MG63 (cell line): ENCODE results near the gene SNED1. TPM values are rescaled to one million over a fixed set of nuclear protein-coding genes. Genes with fewer than 3 reads are reported as not detected.

Experiments used
- DNase-seq: peaks from one replicate; pipeline ENCODE4 v3.0.0-alpha.2; 2020
- H3K27me3 ChIP-seq: fragments of 250-450 bp; sonication (Bioruptor Pico); 2 replicates; pipeline ENCODE4 v1.5.1; 2020; ENCODE audit warnings: mild to moderate bottlenecking, moderate library complexity
- H3K36me3 ChIP-seq: fragments of 250-450 bp; sonication (Bioruptor Pico); 2 replicates; pipeline ENCODE4 v1.5.1; 2020; ENCODE audit warnings: mild to moderate bottlenecking, moderate library complexity
- H3K4me3 ChIP-seq: fragments of 250-450 bp; sonication (Bioruptor Pico); 2 replicates; pipeline ENCODE4 v1.5.1; 2020; ENCODE audit warnings: mild to moderate bottlenecking, moderate library complexity
- H3K9me3 ChIP-seq: fragments of 250-450 bp; sonication (Bioruptor Pico); 2 replicates; pipeline ENCODE4 v1.5.1; 2020; ENCODE audit warnings: mild to moderate bottlenecking, moderate library complexity
- total RNA-seq: library from RNA; depleted of rRNA; stranded (reverse); fragments of >200 nt; shearing (Covaris generic); gene quantifications from 2 replicates; pipeline ENCODE4 v1.2.3, GENCODE V29; 2014; ENCODE audit warnings: low replicate concordance; rRNA removed

The SNED1 gene
- total RNA-seq, 1 experiment from 2014 or later, result 5.1 TPM

GRCh38 chr2:241134711-241135110 is 136.3 kb downstream of the SNED1 start:
- no peak for DNase-seq
- peaks cover 2% of the 10 kb centered on the region; the same call in 1 of the 2 replicates for H3K36me3 ChIP-seq
- no peaks in the 10 kb centered on the region for H3K27me3 ChIP-seq

GRCh38 chr2:241135737-241136136 is 137.3 kb downstream of the SNED1 start:
- Histone ChIP-seq H3K36me3 (peaks cover 2% of the 10 kb centered on the region; the same call in 1 of the 2 replicates), H3K27me3 (no peaks in the 10 kb centered on the region), H3K4me3 (no peak overlapping the region), H3K9me3 (no peaks in the 10 kb centered on the region)
- DNase-seq, result no peak

More at GRCh38 chr2:241134711-241135110, 136.3 kb downstream of the SNED1 start:
- Histone ChIP-seq H3K9me3 (no peaks in the 10 kb centered on the region), H3K4me3 (no peak overlapping the region)

GRCh38 chr2:241136191-241136590 is 137.8 kb downstream of the SNED1 start:
- Histone ChIP-seq H3K9me3 (no peaks in the 10 kb centered on the region), H3K4me3 (no peak overlapping the region), H3K27me3 (no peaks in the 10 kb centered on the region), H3K36me3 (peaks cover 2% of the 10 kb centered on the region; the same call in 1 of the 2 replicates)
- no peak for DNase-seq

- DNase-seq, result no peak
- H3K9me3 ChIP-seq, result no peaks in the 10 kb centered on the region
- no peak overlapping the region for H3K4me3 ChIP-seq
- H3K36me3 ChIP-seq, result peaks cover 2% of the 10 kb centered on the region; the same call in 1 of the 2 replicates
- H3K27me3 ChIP-seq, result no peaks in the 10 kb centered on the region
Measured at GRCh38 chr2:241136661-241137260, 138.3 kb downstream of the SNED1 start.

- no peak for DNase-seq
- Histone ChIP-seq H3K9me3 (no peaks in the 10 kb centered on the region), H3K4me3 (no peak overlapping the region), H3K27me3 (no peaks in the 10 kb centered on the region), H3K36me3 (peaks cover 2% of the 10 kb centered on the region; the same call in 1 of the 2 replicates)
Measured at GRCh38 chr2:241137276-241138190, 139.1 kb downstream of the SNED1 start.

GRCh38 chr2:241138471-241138870 is 140.1 kb downstream of the SNED1 start:
- H3K27me3 ChIP-seq, result no peaks in the 10 kb centered on the region
- peaks cover 2% of the 10 kb centered on the region; the same call in 1 of the 2 replicates for H3K36me3 ChIP-seq

GRCh38 chr2:241139531-241140444 is 141.4 kb downstream of the SNED1 start:
- H3K9me3 ChIP-seq, result no peaks in the 10 kb centered on the region
- H3K4me3 ChIP-seq, result no peak overlapping the region
- no peaks in the 10 kb centered on the region for H3K27me3 ChIP-seq
- no peak for DNase-seq
- peaks cover 2% of the 10 kb centered on the region; the same call in 1 of the 2 replicates for H3K36me3 ChIP-seq

More at GRCh38 chr2:241138471-241138870, 140.1 kb downstream of the SNED1 start:
- Histone ChIP-seq H3K4me3 (no peak overlapping the region), H3K9me3 (no peaks in the 10 kb centered on the region)
- no peak for DNase-seq

GRCh38 chr2:241140445-241140840 is 142.0 kb downstream of the SNED1 start:
- no peaks in the 10 kb centered on the region for H3K27me3 ChIP-seq
- no peak overlapping the region for H3K4me3 ChIP-seq
- H3K36me3 ChIP-seq, result peaks cover 2% of the 10 kb centered on the region; the same call in 1 of the 2 replicates
- no peaks in the 10 kb centered on the region for H3K9me3 ChIP-seq
- no peak for DNase-seq

- no peak overlapping the region for H3K4me3 ChIP-seq
- no peak for DNase-seq
- H3K36me3 ChIP-seq, result peaks cover 2% of the 10 kb centered on the region; the same call in 1 of the 2 replicates
- no peaks in the 10 kb centered on the region for H3K9me3 ChIP-seq
- H3K27me3 ChIP-seq, result no peaks in the 10 kb centered on the region
Measured at GRCh38 chr2:241141214-241141770, 142.9 kb downstream of the SNED1 start.

- H3K9me3 ChIP-seq, result no peaks in the 10 kb centered on the region
- H3K36me3 ChIP-seq, result peaks cover 2% of the 10 kb centered on the region; the same call in 1 of the 2 replicates
- H3K27me3 ChIP-seq, result no peaks in the 10 kb centered on the region
Measured at GRCh38 chr2:241142063-241142462, 143.6 kb downstream of the SNED1 start.

GRCh38 chr2:241142593-241142992 is 144.2 kb downstream of the SNED1 start:
- Histone ChIP-seq H3K27me3 (no peaks in the 10 kb centered on the region), H3K4me3 (no peak overlapping the region), H3K36me3 (peaks cover 2% of the 10 kb centered on the region; the same call in 1 of the 2 replicates), H3K9me3 (no peaks in the 10 kb centered on the region)
- DNase-seq, result no peak

More at GRCh38 chr2:241142063-241142462, 143.6 kb downstream of the SNED1 start:
- DNase-seq, result no peak
- H3K4me3 ChIP-seq, result no peak overlapping the region

Other genes starting within 250 kb of the SNED1 start
- not detected in 2 replicates for gene KIF1A, start 178.4 kb upstream of the SNED1 start, total RNA-seq
- gene AGXT, start 129.8 kb upstream of the SNED1 start, total RNA-seq, result not detected in 2 replicates
- not detected in 2 replicates for gene MAB21L4, start 102.5 kb upstream of the SNED1 start, total RNA-seq
- not detected in 2 replicates for gene CROCC2, start 92.3 kb upstream of the SNED1 start, total RNA-seq
- 18.9 and 33.2 TPM in 2 replicates for gene MTERF4, start 103.7 kb downstream of the SNED1 start, total RNA-seq
- gene PASK, start 150.9 kb downstream of the SNED1 start, total RNA-seq, result 3.7 and 21.6 TPM in 2 replicates
- gene PPP1R7, start 151.8 kb downstream of the SNED1 start, total RNA-seq, result 80.2 and 89.2 TPM in 2 replicates
- 0.10 TPM in 1 of 2 replicates, not detected in the other for gene ANO7, start 190.1 kb downstream of the SNED1 start, total RNA-seq